ENCODE data around the gene ALPK3.

- TF ChIP-seq CTCF (IDR thresholded peaks at IDR 0.05), result no peak
- no peak for TF ChIP-seq POLR2AphosphoS5 (IDR thresholded peaks at IDR 0.05)
- TF ChIP-seq POLR2A (IDR thresholded peaks at IDR 0.05), result no peak
- TF ChIP-seq EP300 (IDR thresholded peaks at IDR 0.05), result no peak
Observed at GRCh38 chr15:84905016-84905916, 88.1 kb downstream of the ALPK3 start.
